Stimulated activated CD4-positive, alpha-beta T cell treated with anti-CD3 and anti-CD28 coated beads, Interleukin-1b, Interleukin-23, amount 100 ng/mL, for 4 hours (primary cell): ENCODE data around the gene PM20D2.

ENCODE experiments used
- DNase-seq, 2 donors: peaks; one replicate each; pipeline ENCODE4 v3.0.0-alpha.2; 2020; ENCODE audit warnings: low read depth in 2 of 2

Gene PM20D2

GRCh38 chr6:89200706-89201215, 54.9 kb downstream of the PM20D2 start:
- DNase-seq = no peak

GRCh38 chr6:89204096-89204495, 58.2 kb downstream of the PM20D2 start:
- no peak for DNase-seq

GRCh38 chr6:89205819-89206218, 60.0 kb downstream of the PM20D2 start:
- no peak for DNase-seq

- DNase-seq = no peak
These were observed 62.7 kb downstream of the PM20D2 start for GRCh38 chr6:89208551-89208950.

- no peak for DNase-seq
These were observed 63.6 kb downstream of the PM20D2 start for GRCh38 chr6:89209457-89209856.

GRCh38 chr6:89212472-89212871, 66.6 kb downstream of the PM20D2 start:
- DNase-seq = no peak

- DNase-seq = no peak
These were observed 68.3 kb downstream of the PM20D2 start for GRCh38 chr6:89214197-89214596.
